ENCODE results near the gene INPP5B. TPM values are rescaled to one million over a fixed set of nuclear protein-coding genes. Genes with fewer than 3 reads are reported as not detected.
A peak's percentile ranks its signal among the peaks of the same experiment; 100 is the strongest.
"Not testable (repeated sequence)": the region's sequence is repeated elsewhere in the genome, so short reads cannot be mapped to it uniquely, and the experiment has no call there.

INPP5B gene
- total RNA-seq (23.1 TPM), polyA plus RNA-seq (24.8 TPM)
- long read RNA-seq, donor 1: 0 reads
- long read RNA-seq, donor 2, transcript INPP5B-205 (18 exons, 3,905 nt): major isoform, 5 of 21 reads
- long read RNA-seq, donor 2, partial matches to known transcripts: 14 of 21 reads
- long read RNA-seq, donor 2, other reads (novel, unspliced or antisense): 0 of 21 reads
- long read RNA-seq, donor 3, partial matches to known transcripts: 0 of 5 reads
- long read RNA-seq, donor 3, other reads (novel, unspliced or antisense): 0 of 5 reads
- long read RNA-seq, donor 4: 0 reads
- long read RNA-seq, donor 5, partial matches to known transcripts: 22 of 26 reads
- long read RNA-seq, donor 5, other reads (novel, unspliced or antisense): 0 of 26 reads
- long read RNA-seq, donor 6, transcript INPP5B-205 (18 exons, 3,905 nt): major isoform, 6 of 7 reads
- long read RNA-seq, donor 6, partial matches to known transcripts: 0 of 7 reads
- long read RNA-seq, donor 6, other reads (novel, unspliced or antisense): 0 of 7 reads
- long read RNA-seq, donor 7, partial matches to known transcripts: 0 of 2 reads
- long read RNA-seq, donor 7, other reads (novel, unspliced or antisense): 0 of 2 reads
- long read RNA-seq, donor 8, partial matches to known transcripts: 0 of 1 reads
- long read RNA-seq, donor 8, other reads (novel, unspliced or antisense): 0 of 1 reads
- long read RNA-seq, donor 9: 0 reads
- long read RNA-seq, donor 10: 0 reads

- H3K4me1 ChIP-seq (ENCODE audit: control insufficient read depth in 2 of 2, insufficient read depth in 2 of 2, low read length in 2 of 2): peaks cover 0 to 14% of the 10 kb centered on the region in 2 donors
- peak within 1 kb of the TSS; percentile 48 to 59 for H3K4me3 ChIP-seq (ENCODE audit: low read length in 2 of 2)
- H3K9me3 ChIP-seq (ENCODE audit: control insufficient read depth in 2 of 2, insufficient read depth in 1 of 2, low read length in 1 of 2): no peaks in the 10 kb centered on the region
- H3K36me3 ChIP-seq (ENCODE audit: control insufficient read depth in 2 of 2, insufficient read depth in 2 of 2, low read length in 1 of 2): no peaks in the 10 kb centered on the region
- no peaks in the 10 kb centered on the region for H3K27me3 ChIP-seq (ENCODE audit: control insufficient read depth in 2 of 2, insufficient read depth in 1 of 2, low read length in 1 of 2)
- 13% methylated on average over 11 of the region's 11 CpGs for WGBS
- peak within 1 kb of the TSS in 1 of 2 donors; percentile 41 for H3K27ac ChIP-seq (ENCODE audit: low read depth in 1 of 2, low read length in 1 of 2)
- peak in 6 of 9 donors; percentile 37 to 80 (median 58) for DNase-seq (ENCODE audit: low read depth in 6 of 9, low spot score in 9 of 9)
Observed at GRCh38 chr1:37946703-37947360, at the start of gene INPP5B. Gene INPP5B, minus strand, starts transcription at chr1:37947053. Its CDS starts 745 bp downstream, at chr1:37946308.

- H3K4me1 ChIP-seq (ENCODE audit: control insufficient read depth in 2 of 2, insufficient read depth in 2 of 2, low read length in 2 of 2): peaks cover 6 to 38% of the 10 kb centered on the region in 2 donors
- no peaks in the 10 kb centered on the region for H3K9me3 ChIP-seq (ENCODE audit: control insufficient read depth in 2 of 2, insufficient read depth in 1 of 2, low read length in 1 of 2)
- no peak for DNase-seq (ENCODE audit: low read depth in 6 of 9, low spot score in 9 of 9)
- 36% methylated on average over 46 of the region's 46 CpGs for WGBS
- H3K27me3 ChIP-seq (ENCODE audit: control insufficient read depth in 2 of 2, insufficient read depth in 1 of 2, low read length in 1 of 2): peaks cover 0 to 7% of the 10 kb centered on the region in 2 donors
- peak overlapping the region; percentile 57 to 60 for H3K27ac ChIP-seq (ENCODE audit: low read depth in 1 of 2, low read length in 1 of 2)
- H3K36me3 ChIP-seq (ENCODE audit: control insufficient read depth in 2 of 2, insufficient read depth in 2 of 2, low read length in 1 of 2): peaks cover 0 to 2% of the 10 kb centered on the region in 2 donors
- peak overlapping the region; percentile 13 to 55 for H3K4me3 ChIP-seq (ENCODE audit: low read length in 2 of 2)
Observed at GRCh38 chr1:37995751-37996345, 49.0 kb upstream of the INPP5B start.

GRCh38 chr1:37994886-37995566 is 48.2 kb upstream of the INPP5B start:
- Histone ChIP-seq H3K9me3 (ENCODE audit: control insufficient read depth in 2 of 2, insufficient read depth in 1 of 2, low read length in 1 of 2) (no peaks in the 10 kb centered on the region), H3K27me3 (ENCODE audit: control insufficient read depth in 2 of 2, insufficient read depth in 1 of 2, low read length in 1 of 2) (peaks cover 0 to 7% of the 10 kb centered on the region in 2 donors), H3K4me1 (ENCODE audit: control insufficient read depth in 2 of 2, insufficient read depth in 2 of 2, low read length in 2 of 2) (peaks cover 3 to 33% of the 10 kb centered on the region in 2 donors), H3K27ac (ENCODE audit: low read depth in 1 of 2, low read length in 1 of 2) (peak overlapping the region; percentile 37 to 83), H3K4me3 (ENCODE audit: low read length in 2 of 2) (peak overlapping the region; percentile 13 to 55), H3K36me3 (ENCODE audit: control insufficient read depth in 2 of 2, insufficient read depth in 2 of 2, low read length in 1 of 2) (peaks cover 0 to 2% of the 10 kb centered on the region in 2 donors)
- no peak for DNase-seq (ENCODE audit: low read depth in 6 of 9, low spot score in 9 of 9)
- 79% methylated on average over 11 of the region's 11 CpGs for WGBS

GRCh38 chr1:37989361-37989930 is 42.6 kb upstream of the INPP5B start:
- peak in 1 of 9 donors; percentile 57 for DNase-seq (ENCODE audit: low read depth in 6 of 9, low spot score in 9 of 9)
- peaks cover 0 to 6% of the 10 kb centered on the region in 2 donors for H3K4me1 ChIP-seq (ENCODE audit: control insufficient read depth in 2 of 2, insufficient read depth in 2 of 2, low read length in 2 of 2)
- WGBS: under 1% methylated on average over 30 of the region's 30 CpGs
- peak overlapping the region; percentile 80 to 98 for H3K4me3 ChIP-seq (ENCODE audit: low read length in 2 of 2)
- peaks cover 13 to 31% of the 10 kb centered on the region in 2 donors for H3K36me3 ChIP-seq (ENCODE audit: control insufficient read depth in 2 of 2, insufficient read depth in 2 of 2, low read length in 1 of 2)
- H3K27me3 ChIP-seq (ENCODE audit: control insufficient read depth in 2 of 2, insufficient read depth in 1 of 2, low read length in 1 of 2): no peaks in the 10 kb centered on the region
- peak overlapping the region; percentile 66 to 68 for H3K27ac ChIP-seq (ENCODE audit: low read depth in 1 of 2, low read length in 1 of 2)
- H3K9me3 ChIP-seq (ENCODE audit: control insufficient read depth in 2 of 2, insufficient read depth in 1 of 2, low read length in 1 of 2): no peaks in the 10 kb centered on the region

GRCh38 chr1:37987679-37988078 is 40.8 kb upstream of the INPP5B start:
- Histone ChIP-seq H3K27ac (ENCODE audit: low read depth in 1 of 2, low read length in 1 of 2) (no peak overlapping the region), H3K9me3 (ENCODE audit: control insufficient read depth in 2 of 2, insufficient read depth in 1 of 2, low read length in 1 of 2) (no peaks in the 10 kb centered on the region), H3K27me3 (ENCODE audit: control insufficient read depth in 2 of 2, insufficient read depth in 1 of 2, low read length in 1 of 2) (no peaks in the 10 kb centered on the region), H3K4me3 (ENCODE audit: low read length in 2 of 2) (no peak overlapping the region), H3K36me3 (ENCODE audit: control insufficient read depth in 2 of 2, insufficient read depth in 2 of 2, low read length in 1 of 2) (peaks cover 26 to 37% of the 10 kb centered on the region in 2 donors), H3K4me1 (ENCODE audit: control insufficient read depth in 2 of 2, insufficient read depth in 2 of 2, low read length in 2 of 2) (peaks cover 0 to 6% of the 10 kb centered on the region in 2 donors)
- DNase-seq (ENCODE audit: low read depth in 6 of 9, low spot score in 9 of 9): no peak
- 74% methylated on average over 1 of the region's 1 CpG for WGBS

GRCh38 chr1:37983546-37983945 is 36.7 kb upstream of the INPP5B start:
- WGBS: over 99% methylated on average over 2 of the region's 2 CpGs
- DNase-seq (ENCODE audit: low read depth in 6 of 9, low spot score in 9 of 9): no peak
- no peaks in the 10 kb centered on the region for H3K27me3 ChIP-seq (ENCODE audit: control insufficient read depth in 2 of 2, insufficient read depth in 1 of 2, low read length in 1 of 2)
- no peaks in the 10 kb centered on the region for H3K9me3 ChIP-seq (ENCODE audit: control insufficient read depth in 2 of 2, insufficient read depth in 1 of 2, low read length in 1 of 2)
- H3K4me1 ChIP-seq (ENCODE audit: control insufficient read depth in 2 of 2, insufficient read depth in 2 of 2, low read length in 2 of 2): no peaks in the 10 kb centered on the region
- no peak overlapping the region for H3K27ac ChIP-seq (ENCODE audit: low read depth in 1 of 2, low read length in 1 of 2)
- H3K4me3 ChIP-seq (ENCODE audit: low read length in 2 of 2): no peak overlapping the region
- peaks cover 54 to 67% of the 10 kb centered on the region in 2 donors for H3K36me3 ChIP-seq (ENCODE audit: control insufficient read depth in 2 of 2, insufficient read depth in 2 of 2, low read length in 1 of 2)

- Histone ChIP-seq H3K9me3 (ENCODE audit: control insufficient read depth in 2 of 2, insufficient read depth in 1 of 2, low read length in 1 of 2) (no peaks in the 10 kb centered on the region), H3K27ac (ENCODE audit: low read depth in 1 of 2, low read length in 1 of 2) (no peak overlapping the region), H3K36me3 (ENCODE audit: control insufficient read depth in 2 of 2, insufficient read depth in 2 of 2, low read length in 1 of 2) (peaks cover 57 to 62% of the 10 kb centered on the region in 2 donors), H3K4me3 (ENCODE audit: low read length in 2 of 2) (no peak overlapping the region), H3K27me3 (ENCODE audit: control insufficient read depth in 2 of 2, insufficient read depth in 1 of 2, low read length in 1 of 2) (no peaks in the 10 kb centered on the region), H3K4me1 (ENCODE audit: control insufficient read depth in 2 of 2, insufficient read depth in 2 of 2, low read length in 2 of 2) (no peaks in the 10 kb centered on the region)
- 98% methylated on average over 4 of the region's 4 CpGs for WGBS
- no peak for DNase-seq (ENCODE audit: low read depth in 6 of 9, low spot score in 9 of 9)
Observed at GRCh38 chr1:37978541-37978940, 31.7 kb upstream of the INPP5B start.

GRCh38 chr1:37975083-37975482 is 28.2 kb upstream of the INPP5B start:
- not testable (repeated sequence) for H3K27ac ChIP-seq (ENCODE audit: low read depth in 1 of 2, low read length in 1 of 2); H3K4me3 ChIP-seq (ENCODE audit: low read length in 2 of 2); H3K9me3 ChIP-seq (ENCODE audit: control insufficient read depth in 2 of 2, insufficient read depth in 1 of 2, low read length in 1 of 2); H3K27me3 ChIP-seq (ENCODE audit: control insufficient read depth in 2 of 2, insufficient read depth in 1 of 2, low read length in 1 of 2); H3K4me1 ChIP-seq (ENCODE audit: control insufficient read depth in 2 of 2, insufficient read depth in 2 of 2, low read length in 2 of 2)
- DNase-seq (ENCODE audit: low read depth in 6 of 9, low spot score in 9 of 9): peak in 2 of 9 donors; percentile 21 to 40
- peaks cover 38 to 45% of the 10 kb centered on the region in 2 donors for H3K36me3 ChIP-seq (ENCODE audit: control insufficient read depth in 2 of 2, insufficient read depth in 2 of 2, low read length in 1 of 2)
- 89% methylated on average over 6 of the region's 6 CpGs for WGBS
